Effector memory CD8-positive, alpha-beta T cell (primary cell): ENCODE data around the gene RNF145.
"Not testable (repeated sequence)": the region's sequence is repeated elsewhere in the genome, so short reads cannot be mapped to it uniquely, and the experiment has no call there.

Experiments
- ATAC-seq: fragments of 150-1000 bp; cut with Tn5 transposase; replicated peaks from 2 replicates; pipeline ENCODE4 v1.10.0; 2021; ENCODE audit warnings: mild to moderate bottlenecking, moderate library complexity
- DNase-seq, 3 experiments: peaks; one replicate each; pipeline ENCODE4 v3.0.0; 2021
- H3K27ac Mint-ChIP-seq, 2 donors: one replicate each; pipeline ENCODE4 v1.8.0; 2022; ENCODE audit warnings: mild to moderate bottlenecking in 2 of 2, mixed read lengths in 2 of 2, moderate library complexity in 2 of 2
- H3K27me3 Mint-ChIP-seq, 2 donors: one replicate each; pipeline ENCODE4 v1.8.0; 2022; ENCODE audit warnings: mixed read lengths in 2 of 2
- H3K36me3 Mint-ChIP-seq: one replicate; pipeline ENCODE4 v1.8.0; 2022; ENCODE audit warnings: mild to moderate bottlenecking, moderate library complexity, mixed read lengths; ENCODE audit not compliant: insufficient read depth
- H3K4me1 Mint-ChIP-seq, 2 donors: one replicate each; pipeline ENCODE4 v1.8.0; 2022; ENCODE audit warnings: low read depth in 2 of 2, mixed read lengths in 2 of 2
- H3K4me3 Mint-ChIP-seq, 2 donors: one replicate each; pipeline ENCODE4 v1.8.0; 2022; ENCODE audit warnings: mild to moderate bottlenecking in 2 of 2, mixed read lengths in 2 of 2, moderate library complexity in 2 of 2
- H3K9me3 Mint-ChIP-seq, 2 donors: one replicate each; pipeline ENCODE4 v1.8.0; 2022; ENCODE audit warnings: mixed read lengths in 2 of 2

RNF145 gene

DNA sequence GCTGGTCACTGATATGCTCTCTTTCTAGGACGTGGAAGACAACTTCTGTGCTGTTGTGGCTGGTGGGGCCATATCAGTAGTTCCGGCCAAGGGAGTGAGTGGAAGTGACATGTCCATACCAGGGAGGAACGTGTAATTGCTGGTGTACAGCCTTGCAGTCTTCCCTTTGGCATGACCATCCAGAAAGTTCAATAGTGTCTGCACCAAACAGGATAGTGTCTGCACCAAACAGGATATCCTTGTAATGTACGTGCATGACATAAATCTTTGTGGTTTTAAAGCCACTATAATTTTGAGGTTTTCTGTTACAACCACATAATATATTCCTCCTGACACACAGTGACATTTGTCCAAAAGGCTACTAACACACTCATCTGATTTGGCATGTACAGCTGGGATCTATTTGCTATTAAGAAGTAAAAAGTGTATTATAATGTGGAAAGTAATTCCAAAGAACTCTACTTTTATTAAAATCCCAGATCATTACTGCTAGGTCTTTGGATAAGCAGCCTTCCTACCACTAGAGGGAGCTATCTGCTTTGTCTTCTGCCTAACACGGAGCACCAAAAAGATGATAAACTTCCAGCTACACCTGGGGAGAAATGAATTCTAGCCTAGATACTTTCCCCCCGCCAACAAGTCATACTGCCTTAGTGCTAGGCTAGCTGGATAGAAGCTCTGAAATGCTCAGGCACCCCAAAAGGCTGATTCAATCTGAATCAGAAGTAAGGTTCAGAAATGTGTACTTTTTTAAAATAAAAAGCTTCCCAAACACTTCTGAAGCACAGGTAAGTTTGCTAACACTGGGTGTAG is 52.7 kb downstream of the RNF145 start:
- Mint-ChIP-seq H3K27ac (peak overlapping the region in 1 of 2 donors; percentile 44), H3K9me3 (no peaks in the 10 kb centered on the region), H3K4me1 (peaks cover 7% of the 10 kb centered on the region in 2 donors), H3K4me3 (no peak overlapping the region), H3K27me3 (no peaks in the 10 kb centered on the region), H3K36me3 (peaks cover 31% of the 10 kb centered on the region)
- ATAC-seq (peak; percentile 86), DNase-seq (peak; percentile 41 to 44 (median 42))

DNA sequence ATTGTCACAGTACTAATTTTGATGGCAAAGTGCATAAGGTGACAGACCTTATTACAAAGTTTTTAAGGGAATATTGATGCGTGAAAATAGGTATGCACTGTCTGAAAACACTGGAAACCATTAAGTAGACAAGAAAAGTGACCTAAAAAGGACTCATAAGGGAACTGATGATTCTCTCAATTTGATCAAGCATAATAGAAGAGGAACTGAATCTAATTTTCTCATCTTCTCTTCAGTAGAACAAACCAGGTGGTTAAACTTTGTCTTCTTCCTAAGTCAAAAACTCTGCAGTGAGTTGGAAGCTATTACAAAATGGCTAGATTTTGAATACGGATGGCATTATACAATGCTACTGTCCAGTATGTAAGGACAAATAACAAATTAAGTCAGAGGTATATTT is 53.4 kb downstream of the RNF145 start:
- peaks cover 7% of the 10 kb centered on the region in 2 donors for H3K4me1 Mint-ChIP-seq
- no peak overlapping the region for H3K4me3 Mint-ChIP-seq
- H3K27me3 Mint-ChIP-seq: no peaks in the 10 kb centered on the region
- peaks cover 24% of the 10 kb centered on the region for H3K36me3 Mint-ChIP-seq
- H3K27ac Mint-ChIP-seq: peak overlapping the region in 1 of 2 donors; percentile 44
- ATAC-seq (no peak), DNase-seq (no peak)
- H3K9me3 Mint-ChIP-seq: no peaks in the 10 kb centered on the region

DNA sequence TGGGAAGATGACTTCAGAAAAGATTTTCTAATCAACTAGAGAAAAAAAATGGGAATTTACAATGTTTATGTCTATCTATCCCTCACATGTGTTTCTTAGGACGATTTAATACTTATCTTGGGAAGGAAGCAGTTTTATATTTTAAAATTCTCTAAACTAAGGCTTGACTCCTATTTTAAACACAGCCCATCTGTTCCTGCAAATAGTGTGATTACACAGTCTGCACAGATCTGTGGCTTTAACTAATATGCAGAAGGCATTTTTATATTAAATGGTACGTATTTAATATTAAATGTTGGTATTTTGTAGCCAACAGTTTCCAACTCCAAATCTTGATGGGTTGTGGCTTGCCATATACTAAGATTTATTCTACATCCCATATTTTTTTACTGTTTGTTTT is 56.5 kb downstream of the RNF145 start:
- ATAC-seq (no peak), DNase-seq (no peak)
- H3K36me3 Mint-ChIP-seq: peaks cover 9% of the 10 kb centered on the region
- no peaks in the 10 kb centered on the region for H3K9me3 Mint-ChIP-seq
- no peak overlapping the region for H3K4me3 Mint-ChIP-seq
- H3K4me1 Mint-ChIP-seq: peaks cover 7% of the 10 kb centered on the region in 2 donors
- H3K27ac Mint-ChIP-seq: no peak overlapping the region
- H3K27me3 Mint-ChIP-seq: peaks cover 6% of the 10 kb centered on the region in 2 donors

DNA sequence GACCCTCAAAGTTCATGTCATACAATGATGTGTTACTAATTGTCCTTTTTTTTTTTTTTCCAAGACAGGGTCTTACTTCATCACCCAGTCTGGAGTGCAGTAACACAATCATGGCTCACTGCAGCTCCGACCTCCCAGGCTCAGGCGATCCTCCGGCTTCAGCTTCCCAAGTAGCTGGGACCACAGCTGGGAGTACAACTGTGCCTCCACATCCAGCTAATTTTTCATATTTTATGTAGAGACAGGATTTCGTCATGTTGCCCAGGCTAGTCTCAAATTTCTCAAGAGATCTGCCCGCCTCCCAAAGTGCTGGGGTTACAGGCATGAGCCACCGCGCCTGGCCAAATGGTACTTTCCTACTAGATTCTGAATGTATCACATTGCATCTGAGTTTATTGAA is 60.3 kb downstream of the RNF145 start:
- peaks cover 15 to 17% of the 10 kb centered on the region in 2 donors for H3K27me3 Mint-ChIP-seq
- H3K4me1 Mint-ChIP-seq: no peaks in the 10 kb centered on the region
- ATAC-seq: no peak
- no peak overlapping the region for H3K27ac Mint-ChIP-seq
- H3K4me3 Mint-ChIP-seq: no peak overlapping the region
- no peak for DNase-seq
- no peaks in the 10 kb centered on the region for H3K36me3 Mint-ChIP-seq
- no peaks in the 10 kb centered on the region for H3K9me3 Mint-ChIP-seq

DNA sequence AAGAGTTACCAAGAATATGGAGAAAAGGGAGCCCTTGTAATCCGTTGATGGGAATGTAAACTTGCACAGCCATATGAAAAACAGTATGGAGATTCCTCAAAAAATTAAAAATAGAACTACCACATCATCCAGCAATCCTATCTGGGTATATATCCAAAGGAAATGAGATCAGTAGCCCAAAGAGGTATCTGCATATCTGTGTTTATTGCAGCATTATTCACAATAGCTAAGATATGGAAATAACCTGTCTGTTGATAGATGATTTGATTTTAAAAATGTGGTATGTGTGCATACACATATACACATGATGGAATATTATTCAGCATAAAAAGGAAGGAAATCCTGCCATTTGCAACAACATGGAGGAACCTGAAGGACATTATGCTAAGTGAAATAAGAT is 61.4 kb downstream of the RNF145 start:
- Mint-ChIP-seq H3K27me3 (peaks cover 26 to 28% of the 10 kb centered on the region in 2 donors), H3K4me1 (no peaks in the 10 kb centered on the region)

DNA sequence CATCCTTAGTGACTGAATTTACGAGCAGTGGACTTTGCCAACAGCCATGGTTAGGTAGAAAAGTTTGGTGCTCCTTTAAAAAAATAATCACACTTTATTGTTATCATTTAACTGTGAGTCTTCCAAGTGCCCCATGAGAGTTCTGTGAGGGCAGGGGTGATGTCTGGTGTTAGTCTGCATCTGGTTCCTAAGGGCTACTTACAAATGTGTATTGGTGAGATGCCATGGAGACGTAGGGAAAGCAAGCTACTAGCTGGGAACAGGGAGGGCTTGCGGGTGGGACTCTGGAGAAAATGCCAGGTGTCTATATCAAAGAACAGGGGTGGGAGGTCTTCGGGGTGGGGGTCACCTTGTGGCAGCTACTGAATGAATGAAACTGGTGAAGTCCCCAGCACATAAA is 62.5 kb downstream of the RNF145 start:
- H3K9me3 Mint-ChIP-seq: no peaks in the 10 kb centered on the region
- peaks cover 37 to 39% of the 10 kb centered on the region in 2 donors for H3K27me3 Mint-ChIP-seq
- DNase-seq: no peak
- no peaks in the 10 kb centered on the region for H3K36me3 Mint-ChIP-seq
- no peak overlapping the region for H3K4me3 Mint-ChIP-seq
- ATAC-seq: no peak
- H3K27ac Mint-ChIP-seq: no peak overlapping the region
- no peaks in the 10 kb centered on the region for H3K4me1 Mint-ChIP-seq

More for the DNA sequence above, 61.4 kb downstream of the RNF145 start:
- H3K27ac Mint-ChIP-seq: no peak overlapping the region
- H3K36me3 Mint-ChIP-seq: no peaks in the 10 kb centered on the region
- H3K9me3 Mint-ChIP-seq: no peaks in the 10 kb centered on the region
- ATAC-seq: no peak
- DNase-seq: no peak
- no peak overlapping the region for H3K4me3 Mint-ChIP-seq

DNA sequence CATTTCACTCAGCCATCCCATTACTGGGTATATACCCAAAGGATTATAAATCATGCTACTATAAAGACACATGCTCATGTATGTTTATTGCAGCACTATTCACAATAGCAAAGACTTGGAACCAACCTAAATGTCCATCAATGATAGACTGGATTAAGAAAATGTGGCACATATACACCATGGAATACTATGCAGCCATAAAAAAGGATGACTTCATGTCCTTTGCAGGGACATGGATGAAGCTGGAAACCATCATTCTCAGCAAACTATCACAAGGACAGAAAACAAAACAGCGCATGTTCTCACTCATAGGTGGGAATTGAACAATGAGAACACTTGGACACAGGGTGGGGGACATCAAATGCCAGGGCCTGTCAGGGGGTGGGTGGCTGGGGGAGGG is 64.2 kb downstream of the RNF145 start:
- H3K9me3 Mint-ChIP-seq, H3K27ac Mint-ChIP-seq, DNase-seq, H3K4me3 Mint-ChIP-seq, H3K4me1 Mint-ChIP-seq, H3K36me3 Mint-ChIP-seq, ATAC-seq: not testable (repeated sequence)
- peaks cover 51 to 56% of the 10 kb centered on the region in 2 donors for H3K27me3 Mint-ChIP-seq

DNA sequence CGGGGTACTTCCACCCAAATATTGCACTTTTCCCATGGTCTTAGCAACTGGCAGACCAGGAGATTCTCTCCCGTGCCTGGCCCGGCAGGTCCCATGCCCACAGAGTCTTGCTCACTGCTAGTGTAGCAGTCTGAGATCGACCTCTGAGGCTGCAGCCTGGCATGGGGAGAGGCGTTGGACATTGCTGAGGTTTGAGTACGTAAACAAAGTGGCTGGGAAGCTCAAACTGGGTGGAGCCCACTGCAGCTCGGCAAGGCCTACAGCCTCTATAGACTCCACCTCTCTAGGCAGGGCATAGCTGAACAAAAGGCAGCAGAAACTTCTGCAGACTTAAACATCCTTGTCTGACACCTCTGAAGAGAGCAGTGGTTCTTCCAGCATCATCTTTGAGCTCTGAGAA is 69.6 kb downstream of the RNF145 start:
- H3K27me3 Mint-ChIP-seq: peaks cover 59 to 75% of the 10 kb centered on the region in 2 donors
- no peaks in the 10 kb centered on the region for H3K9me3 Mint-ChIP-seq
- H3K36me3 Mint-ChIP-seq: no peaks in the 10 kb centered on the region
- no peak overlapping the region for H3K27ac Mint-ChIP-seq
- H3K4me1 Mint-ChIP-seq: no peaks in the 10 kb centered on the region
- ATAC-seq (no peak), DNase-seq (no peak)
- H3K4me3 Mint-ChIP-seq: no peak overlapping the region

DNA sequence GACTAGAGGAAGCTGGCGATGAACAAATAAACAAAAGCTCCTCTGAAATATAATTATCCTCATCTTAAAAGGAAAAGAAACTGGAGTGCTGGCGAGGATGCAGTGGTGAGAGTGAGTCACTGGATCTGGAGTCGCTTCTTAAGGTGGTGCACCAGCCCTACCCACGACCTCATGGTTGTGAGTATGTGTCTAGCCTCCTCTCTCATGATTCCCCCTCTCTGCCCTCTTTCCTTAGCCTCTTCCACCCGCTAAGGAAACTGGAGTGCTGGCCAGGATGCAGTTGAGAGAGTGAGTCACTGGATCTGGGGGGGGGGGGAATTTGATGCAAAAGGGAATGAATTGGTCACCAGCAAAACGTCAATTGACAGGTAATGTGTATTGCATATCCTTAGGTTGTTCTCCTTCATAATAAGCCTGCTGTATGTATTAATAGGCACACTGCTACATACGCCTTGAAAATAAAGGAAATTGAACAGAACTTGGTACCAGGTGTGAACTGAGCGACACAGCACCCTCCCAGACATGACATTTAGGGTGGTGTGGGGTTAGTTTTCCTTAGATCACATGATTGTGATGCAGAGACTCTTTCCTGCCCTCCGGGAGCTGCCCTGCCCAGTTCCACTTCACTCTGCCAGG is 73.3 kb downstream of the RNF145 start:
- Mint-ChIP-seq H3K27ac (no peak overlapping the region), H3K9me3 (no peaks in the 10 kb centered on the region), H3K4me3 (no peak overlapping the region), H3K27me3 (peaks cover 37 to 40% of the 10 kb centered on the region in 2 donors), H3K36me3 (no peaks in the 10 kb centered on the region), H3K4me1 (no peaks in the 10 kb centered on the region)
- no peak for ATAC-seq
- DNase-seq: no peak

DNA sequence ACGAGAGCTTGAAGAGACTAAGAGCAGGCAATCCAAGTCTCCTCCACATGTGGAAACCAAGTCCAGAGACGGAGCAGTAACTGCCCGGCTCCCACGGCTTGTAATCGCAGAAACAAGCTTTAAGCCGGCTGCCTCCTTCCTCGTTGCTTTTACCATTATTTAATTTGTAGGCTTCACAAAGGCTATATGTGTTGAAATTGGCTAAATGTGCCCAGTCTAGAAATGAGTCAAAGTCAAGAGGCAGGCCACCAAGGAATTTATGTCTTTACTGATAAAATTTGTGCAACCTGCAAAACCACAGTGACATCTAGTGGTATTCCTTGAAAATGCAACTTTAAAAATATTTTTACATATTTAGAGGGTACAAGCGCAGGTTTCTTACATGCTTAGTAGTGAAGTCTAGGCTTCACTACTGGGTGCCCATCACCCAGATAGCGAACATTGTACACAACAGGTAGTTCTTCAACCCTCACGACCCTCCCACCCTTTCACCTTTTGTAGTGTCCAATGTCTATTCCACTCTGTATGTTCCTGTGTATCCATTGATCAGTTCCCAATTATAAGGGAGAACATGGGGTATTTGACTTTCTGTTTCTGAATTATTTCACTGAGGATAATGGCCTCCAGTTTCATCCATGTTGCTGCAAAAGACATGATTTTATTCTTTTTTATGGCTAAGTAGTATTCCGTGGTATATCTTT is 76.2 kb downstream of the RNF145 start:
- Mint-ChIP-seq H3K4me3 (no peak overlapping the region), H3K9me3 (no peaks in the 10 kb centered on the region), H3K36me3 (no peaks in the 10 kb centered on the region), H3K27ac (no peak overlapping the region), H3K4me1 (no peaks in the 10 kb centered on the region), H3K27me3 (peaks cover 34 to 37% of the 10 kb centered on the region in 2 donors)
- no peak for DNase-seq
- peak; percentile 48 for ATAC-seq

DNA sequence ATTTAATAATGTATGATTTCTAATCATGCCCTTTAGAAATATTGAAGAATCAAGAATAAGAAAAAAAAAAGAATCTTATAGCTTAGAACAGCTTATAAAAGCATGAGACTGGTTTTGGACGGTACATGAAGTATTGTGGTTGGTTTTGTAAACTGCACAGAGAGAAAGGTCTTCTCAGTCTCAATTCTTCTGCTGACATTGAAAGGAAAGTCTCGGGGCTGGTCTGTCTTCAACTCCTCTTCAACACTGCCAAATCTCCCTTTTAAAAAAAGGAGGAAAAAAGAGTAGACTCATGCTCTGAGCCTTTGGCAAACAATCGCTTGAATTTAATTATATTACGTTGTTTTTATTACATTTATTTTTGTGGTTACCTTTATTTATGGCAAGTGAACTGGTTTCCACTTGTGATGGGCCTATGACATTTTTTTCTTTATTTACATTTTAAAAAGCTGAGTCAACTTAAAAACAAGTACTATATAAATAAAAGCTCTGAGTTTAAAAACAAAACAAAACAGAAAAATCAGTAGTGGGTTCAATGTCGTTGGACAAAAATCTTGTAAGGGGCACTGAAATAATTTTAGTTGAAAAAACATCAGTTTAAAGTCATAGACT is 76.8 kb downstream of the RNF145 start:
- H3K27me3 Mint-ChIP-seq: peaks cover 33 to 34% of the 10 kb centered on the region in 2 donors
- DNase-seq: no peak
- no peaks in the 10 kb centered on the region for H3K36me3 Mint-ChIP-seq
- no peak overlapping the region for H3K27ac Mint-ChIP-seq
- H3K9me3 Mint-ChIP-seq: no peaks in the 10 kb centered on the region
- ATAC-seq: no peak
- H3K4me1 Mint-ChIP-seq: no peaks in the 10 kb centered on the region
- H3K4me3 Mint-ChIP-seq: no peak overlapping the region

DNA sequence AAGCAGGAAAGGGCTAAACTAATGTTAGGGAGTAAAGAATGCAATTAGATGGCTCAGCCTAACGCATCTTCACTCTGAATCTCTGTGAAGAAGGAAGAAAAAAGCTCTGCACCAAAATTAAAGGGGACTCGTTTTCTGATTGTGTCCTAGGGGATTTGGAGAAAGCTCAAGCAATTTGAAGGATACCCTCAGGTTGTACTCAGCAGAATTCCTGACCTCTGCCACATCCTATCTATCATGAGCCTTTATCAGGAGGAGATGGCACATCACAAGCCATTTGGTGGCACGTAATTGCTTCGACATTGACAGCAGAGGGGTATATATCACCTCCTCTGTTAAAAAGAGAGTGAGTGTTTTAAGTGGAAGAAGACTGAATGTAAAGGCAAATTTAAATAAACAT is 77.4 kb downstream of the RNF145 start:
- H3K27ac Mint-ChIP-seq: no peak overlapping the region
- H3K36me3 Mint-ChIP-seq: no peaks in the 10 kb centered on the region
- H3K4me3 Mint-ChIP-seq: no peak overlapping the region
- DNase-seq (no peak), ATAC-seq (no peak)
- H3K27me3 Mint-ChIP-seq: peaks cover 27 to 28% of the 10 kb centered on the region in 2 donors
- H3K4me1 Mint-ChIP-seq: no peaks in the 10 kb centered on the region
- no peaks in the 10 kb centered on the region for H3K9me3 Mint-ChIP-seq

DNA sequence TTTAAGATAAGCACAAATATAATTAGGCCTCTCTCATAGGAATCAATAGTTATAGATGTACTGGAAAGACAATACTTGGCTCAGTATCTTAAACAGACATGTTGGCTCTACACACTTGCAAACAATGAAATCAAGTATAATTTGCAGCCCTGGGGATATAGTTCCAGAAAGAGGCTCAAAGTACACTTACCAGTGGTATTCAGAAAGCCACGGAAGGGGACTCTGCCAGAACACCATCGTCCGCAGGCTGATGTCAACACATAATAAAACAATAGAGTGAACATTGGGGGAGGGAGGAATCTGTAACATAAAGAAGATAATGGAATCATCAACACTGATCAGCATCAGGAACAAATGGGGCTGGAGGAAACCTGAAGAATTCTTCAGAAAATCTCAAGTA is 78.5 kb downstream of the RNF145 start:
- DNase-seq (no peak), ATAC-seq (no peak)
- Mint-ChIP-seq H3K4me3 (no peak overlapping the region), H3K36me3 (no peaks in the 10 kb centered on the region), H3K9me3 (no peaks in the 10 kb centered on the region), H3K27me3 (peaks cover 27% of the 10 kb centered on the region in 2 donors), H3K27ac (peak overlapping the region in 1 of 2 donors; percentile 7), H3K4me1 (no peaks in the 10 kb centered on the region)
